ENCODE data around the gene PRDX3. TPM values are rescaled to one million over a fixed set of nuclear protein-coding genes. Genes with fewer than 3 reads are reported as not detected.

The PRDX3 gene
- total RNA-seq, 1 experiment from 2014 or later, result 167 TPM

GRCh38 chr10:119174109-119174508, 4.5 kb downstream of the PRDX3 start:
- Mint-ChIP-seq H3K27ac (no peak overlapping the region), H3K36me3 (peaks cover 62% of the 10 kb centered on the region), H3K4me3 (no peak overlapping the region), H3K27me3 (ENCODE audit: low read depth) (no peaks in the 10 kb centered on the region), H3K9me3 (no peaks in the 10 kb centered on the region), H3K4me1 (peaks cover 9% of the 10 kb centered on the region)
- DNase-seq (ENCODE audit: low spot score) (no peak), ATAC-seq (no peak)
- TF ChIP-seq FOXK1 (CRISPR knock-in tag; IDR thresholded peaks at IDR 0.05) (no peak), ATF3 (CRISPR knock-in tag; conservative IDR thresholded peaks at IDR 0.05) (no peak), MYBL2 (CRISPR knock-in tag; IDR thresholded peaks at IDR 0.05) (no peak), USF1 (CRISPR knock-in tag; IDR thresholded peaks at IDR 0.05) (no peak), GRHL2 (CRISPR knock-in tag; IDR thresholded peaks at IDR 0.05; ENCODE audit: insufficient replicate concordance, severe bottlenecking) (no peak)
- TF ChIP-seq, protein P1, sequence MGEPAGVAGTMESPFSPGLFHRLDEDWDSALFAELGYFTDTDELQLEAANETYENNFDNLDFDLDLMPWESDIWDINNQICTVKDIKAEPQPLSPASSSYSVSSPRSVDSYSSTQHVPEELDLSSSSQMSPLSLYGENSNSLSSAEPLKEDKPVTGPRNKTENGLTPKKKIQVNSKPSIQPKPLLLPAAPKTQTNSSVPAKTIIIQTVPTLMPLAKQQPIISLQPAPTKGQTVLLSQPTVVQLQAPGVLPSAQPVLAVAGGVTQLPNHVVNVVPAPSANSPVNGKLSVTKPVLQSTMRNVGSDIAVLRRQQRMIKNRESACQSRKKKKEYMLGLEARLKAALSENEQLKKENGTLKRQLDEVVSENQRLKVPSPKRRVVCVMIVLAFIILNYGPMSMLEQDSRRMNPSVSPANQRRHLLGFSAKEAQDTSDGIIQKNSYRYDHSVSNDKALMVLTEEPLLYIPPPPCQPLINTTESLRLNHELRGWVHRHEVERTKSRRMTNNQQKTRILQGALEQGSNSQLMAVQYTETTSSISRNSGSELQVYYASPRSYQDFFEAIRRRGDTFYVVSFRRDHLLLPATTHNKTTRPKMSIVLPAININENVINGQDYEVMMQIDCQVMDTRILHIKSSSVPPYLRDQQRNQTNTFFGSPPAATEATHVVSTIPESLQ (CRISPR knock-in tag; IDR thresholded peaks at IDR 0.05), result no peak
- TF ChIP-seq, protein P2, sequence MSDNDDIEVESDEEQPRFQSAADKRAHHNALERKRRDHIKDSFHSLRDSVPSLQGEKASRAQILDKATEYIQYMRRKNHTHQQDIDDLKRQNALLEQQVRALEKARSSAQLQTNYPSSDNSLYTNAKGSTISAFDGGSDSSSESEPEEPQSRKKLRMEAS (CRISPR knock-in tag; IDR thresholded peaks at IDR 0.05), result no peak
- TF ChIP-seq, protein P3, sequence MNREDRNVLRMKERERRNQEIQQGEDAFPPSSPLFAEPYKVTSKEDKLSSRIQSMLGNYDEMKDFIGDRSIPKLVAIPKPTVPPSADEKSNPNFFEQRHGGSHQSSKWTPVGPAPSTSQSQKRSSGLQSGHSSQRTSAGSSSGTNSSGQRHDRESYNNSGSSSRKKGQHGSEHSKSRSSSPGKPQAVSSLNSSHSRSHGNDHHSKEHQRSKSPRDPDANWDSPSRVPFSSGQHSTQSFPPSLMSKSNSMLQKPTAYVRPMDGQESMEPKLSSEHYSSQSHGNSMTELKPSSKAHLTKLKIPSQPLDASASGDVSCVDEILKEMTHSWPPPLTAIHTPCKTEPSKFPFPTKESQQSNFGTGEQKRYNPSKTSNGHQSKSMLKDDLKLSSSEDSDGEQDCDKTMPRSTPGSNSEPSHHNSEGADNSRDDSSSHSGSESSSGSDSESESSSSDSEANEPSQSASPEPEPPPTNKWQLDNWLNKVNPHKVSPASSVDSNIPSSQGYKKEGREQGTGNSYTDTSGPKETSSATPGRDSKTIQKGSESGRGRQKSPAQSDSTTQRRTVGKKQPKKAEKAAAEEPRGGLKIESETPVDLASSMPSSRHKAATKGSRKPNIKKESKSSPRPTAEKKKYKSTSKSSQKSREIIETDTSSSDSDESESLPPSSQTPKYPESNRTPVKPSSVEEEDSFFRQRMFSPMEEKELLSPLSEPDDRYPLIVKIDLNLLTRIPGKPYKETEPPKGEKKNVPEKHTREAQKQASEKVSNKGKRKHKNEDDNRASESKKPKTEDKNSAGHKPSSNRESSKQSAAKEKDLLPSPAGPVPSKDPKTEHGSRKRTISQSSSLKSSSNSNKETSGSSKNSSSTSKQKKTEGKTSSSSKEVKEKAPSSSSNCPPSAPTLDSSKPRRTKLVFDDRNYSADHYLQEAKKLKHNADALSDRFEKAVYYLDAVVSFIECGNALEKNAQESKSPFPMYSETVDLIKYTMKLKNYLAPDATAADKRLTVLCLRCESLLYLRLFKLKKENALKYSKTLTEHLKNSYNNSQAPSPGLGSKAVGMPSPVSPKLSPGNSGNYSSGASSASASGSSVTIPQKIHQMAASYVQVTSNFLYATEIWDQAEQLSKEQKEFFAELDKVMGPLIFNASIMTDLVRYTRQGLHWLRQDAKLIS (CRISPR knock-in tag; IDR thresholded peaks at IDR 0.05; ENCODE audit: borderline replicate concordance), result no peak
- TF ChIP-seq, protein P4, sequence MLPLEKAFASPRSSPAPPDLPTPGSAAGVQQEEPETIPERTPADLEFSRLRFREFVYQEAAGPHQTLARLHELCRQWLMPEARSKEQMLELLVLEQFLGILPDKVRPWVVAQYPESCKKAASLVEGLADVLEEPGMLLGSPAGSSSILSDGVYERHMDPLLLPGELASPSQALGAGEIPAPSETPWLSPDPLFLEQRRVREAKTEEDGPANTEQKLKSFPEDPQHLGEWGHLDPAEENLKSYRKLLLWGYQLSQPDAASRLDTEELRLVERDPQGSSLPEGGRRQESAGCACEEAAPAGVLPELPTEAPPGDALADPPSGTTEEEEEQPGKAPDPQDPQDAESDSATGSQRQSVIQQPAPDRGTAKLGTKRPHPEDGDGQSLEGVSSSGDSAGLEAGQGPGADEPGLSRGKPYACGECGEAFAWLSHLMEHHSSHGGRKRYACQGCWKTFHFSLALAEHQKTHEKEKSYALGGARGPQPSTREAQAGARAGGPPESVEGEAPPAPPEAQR (CRISPR knock-in tag; IDR thresholded peaks at IDR 0.05), result no peak
- TF ChIP-seq, protein P5, sequence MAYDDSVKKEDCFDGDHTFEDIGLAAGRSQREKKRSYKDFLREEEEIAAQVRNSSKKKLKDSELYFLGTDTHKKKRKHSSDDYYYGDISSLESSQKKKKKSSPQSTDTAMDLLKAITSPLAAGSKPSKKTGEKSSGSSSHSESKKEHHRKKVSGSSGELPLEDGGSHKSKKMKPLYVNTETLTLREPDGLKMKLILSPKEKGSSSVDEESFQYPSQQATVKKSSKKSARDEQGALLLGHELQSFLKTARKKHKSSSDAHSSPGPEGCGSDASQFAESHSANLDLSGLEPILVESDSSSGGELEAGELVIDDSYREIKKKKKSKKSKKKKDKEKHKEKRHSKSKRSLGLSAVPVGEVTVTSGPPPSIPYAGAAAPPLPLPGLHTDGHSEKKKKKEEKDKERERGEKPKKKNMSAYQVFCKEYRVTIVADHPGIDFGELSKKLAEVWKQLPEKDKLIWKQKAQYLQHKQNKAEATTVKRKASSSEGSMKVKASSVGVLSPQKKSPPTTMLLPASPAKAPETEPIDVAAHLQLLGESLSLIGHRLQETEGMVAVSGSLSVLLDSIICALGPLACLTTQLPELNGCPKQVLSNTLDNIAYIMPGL (CRISPR knock-in tag; IDR thresholded peaks at IDR 0.05), result no peak
- TF ChIP-seq, protein P6, sequence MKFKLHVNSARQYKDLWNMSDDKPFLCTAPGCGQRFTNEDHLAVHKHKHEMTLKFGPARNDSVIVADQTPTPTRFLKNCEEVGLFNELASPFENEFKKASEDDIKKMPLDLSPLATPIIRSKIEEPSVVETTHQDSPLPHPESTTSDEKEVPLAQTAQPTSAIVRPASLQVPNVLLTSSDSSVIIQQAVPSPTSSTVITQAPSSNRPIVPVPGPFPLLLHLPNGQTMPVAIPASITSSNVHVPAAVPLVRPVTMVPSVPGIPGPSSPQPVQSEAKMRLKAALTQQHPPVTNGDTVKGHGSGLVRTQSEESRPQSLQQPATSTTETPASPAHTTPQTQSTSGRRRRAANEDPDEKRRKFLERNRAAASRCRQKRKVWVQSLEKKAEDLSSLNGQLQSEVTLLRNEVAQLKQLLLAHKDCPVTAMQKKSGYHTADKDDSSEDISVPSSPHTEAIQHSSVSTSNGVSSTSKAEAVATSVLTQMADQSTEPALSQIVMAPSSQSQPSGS (CRISPR knock-in tag; IDR thresholded peaks at IDR 0.05; ENCODE audit: borderline replicate concordance, low read depth), result no peak
- TF ChIP-seq, protein P7, sequence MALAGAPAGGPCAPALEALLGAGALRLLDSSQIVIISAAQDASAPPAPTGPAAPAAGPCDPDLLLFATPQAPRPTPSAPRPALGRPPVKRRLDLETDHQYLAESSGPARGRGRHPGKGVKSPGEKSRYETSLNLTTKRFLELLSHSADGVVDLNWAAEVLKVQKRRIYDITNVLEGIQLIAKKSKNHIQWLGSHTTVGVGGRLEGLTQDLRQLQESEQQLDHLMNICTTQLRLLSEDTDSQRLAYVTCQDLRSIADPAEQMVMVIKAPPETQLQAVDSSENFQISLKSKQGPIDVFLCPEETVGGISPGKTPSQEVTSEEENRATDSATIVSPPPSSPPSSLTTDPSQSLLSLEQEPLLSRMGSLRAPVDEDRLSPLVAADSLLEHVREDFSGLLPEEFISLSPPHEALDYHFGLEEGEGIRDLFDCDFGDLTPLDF (CRISPR knock-in tag; IDR thresholded peaks at IDR 0.05), result no peak
- CTCF ChIA-PET, result no interaction called here
- POLR2A ChIA-PET, result no interaction called here
